Left lung (tissue), 10 donors: ENCODE results near the gene INHA. TPM values are rescaled to one million over a fixed set of nuclear protein-coding genes. Genes with fewer than 3 reads are reported as not detected.

Experiments
- ATAC-seq: fragments of 200-7000 bp; cut with Tn5 transposase; one replicate; pipeline ENCODE4 v1.9.1; 2020; ENCODE audit warnings: moderate library complexity
- DNase-seq, 4 donors: peaks; one replicate each; pipeline ENCODE4 v3.0.0-alpha.2; 2013 to 2020
- H3K27ac ChIP-seq, 2 donors: fragments of 200-600 bp; sonication (generic) in 1 of 2; one replicate each; pipeline versions ENCODE4 v1.5.0 to v1.8.0; 2020 to 2021
- H3K27me3 ChIP-seq, 2 donors: fragments of 200-600 bp; sonication (generic) in 1 of 2; one replicate each; pipeline versions ENCODE4 v1.5.0 to v1.8.0; 2020 to 2021
- H3K36me3 ChIP-seq, 2 donors: fragments of 200-600 bp; sonication (generic) in 1 of 2; one replicate each; pipeline versions ENCODE4 v1.5.0 to v1.8.0; 2020 to 2021
- H3K4me1 ChIP-seq, 2 donors: fragments of 200-600 bp; one replicate each; pipeline ENCODE4 v1.8.0; 2021
- H3K4me3 ChIP-seq, 2 donors: fragments of 200-600 bp; sonication (generic) in 1 of 2; one replicate each; pipeline versions ENCODE4 v1.5.0 to v1.8.0; 2020 to 2021; ENCODE audit warnings: mild to moderate bottlenecking in 1 of 2
- H3K9me3 ChIP-seq, 2 donors: fragments of 200-600 bp; sonication (generic) in 1 of 2; one replicate each; pipeline versions ENCODE4 v1.5.0 to v1.8.0; 2020 to 2021
- intact Hi-C, 2 donors: fragments of 100-400 bp; cut with DNase I; formaldehyde crosslinking; loops; one replicate each; pipeline versions ENCODE4 v1.11.2 to v1.14.2; 2022
- polyA plus RNA-seq, 6 donors: library from polyadenylated mRNA; unstranded; fragments of 120-200 nt; gene quantifications; one replicate each; pipeline ENCODE4 v1.2.1, GENCODE V29; 2013; ENCODE audit not compliant: insufficient read length in 6 of 6
- total RNA-seq, 2 donors: library from RNA; stranded (reverse); fragmentation: NEBNext Ultra II Directional; extraction: Animal tissue kit (Norgen Biotek cat#: 25700); gene quantifications; one replicate each; pipeline ENCODE4 v1.2.1, GENCODE V29; 2021
- TF ChIP-seq, protein P1 (sequence below), 2 donors: fragments of 200-600 bp; sonication (generic) in 1 of 2; IDR thresholded peaks; one replicate each; pipeline versions ENCODE4 v1.5.0 to v1.8.0; 2021; ENCODE audit warnings: antibody characterized with exemption in 2 of 2
- donor health status: DM: no; HTN: yes; CAD: no.
- donor health status: DM: no; HTN: no; CAD: no.

The INHA gene
- total and polyA plus RNA-seq, 8 donors, result 0.37 to 1.9 (median 1.0) TPM

DNA sequence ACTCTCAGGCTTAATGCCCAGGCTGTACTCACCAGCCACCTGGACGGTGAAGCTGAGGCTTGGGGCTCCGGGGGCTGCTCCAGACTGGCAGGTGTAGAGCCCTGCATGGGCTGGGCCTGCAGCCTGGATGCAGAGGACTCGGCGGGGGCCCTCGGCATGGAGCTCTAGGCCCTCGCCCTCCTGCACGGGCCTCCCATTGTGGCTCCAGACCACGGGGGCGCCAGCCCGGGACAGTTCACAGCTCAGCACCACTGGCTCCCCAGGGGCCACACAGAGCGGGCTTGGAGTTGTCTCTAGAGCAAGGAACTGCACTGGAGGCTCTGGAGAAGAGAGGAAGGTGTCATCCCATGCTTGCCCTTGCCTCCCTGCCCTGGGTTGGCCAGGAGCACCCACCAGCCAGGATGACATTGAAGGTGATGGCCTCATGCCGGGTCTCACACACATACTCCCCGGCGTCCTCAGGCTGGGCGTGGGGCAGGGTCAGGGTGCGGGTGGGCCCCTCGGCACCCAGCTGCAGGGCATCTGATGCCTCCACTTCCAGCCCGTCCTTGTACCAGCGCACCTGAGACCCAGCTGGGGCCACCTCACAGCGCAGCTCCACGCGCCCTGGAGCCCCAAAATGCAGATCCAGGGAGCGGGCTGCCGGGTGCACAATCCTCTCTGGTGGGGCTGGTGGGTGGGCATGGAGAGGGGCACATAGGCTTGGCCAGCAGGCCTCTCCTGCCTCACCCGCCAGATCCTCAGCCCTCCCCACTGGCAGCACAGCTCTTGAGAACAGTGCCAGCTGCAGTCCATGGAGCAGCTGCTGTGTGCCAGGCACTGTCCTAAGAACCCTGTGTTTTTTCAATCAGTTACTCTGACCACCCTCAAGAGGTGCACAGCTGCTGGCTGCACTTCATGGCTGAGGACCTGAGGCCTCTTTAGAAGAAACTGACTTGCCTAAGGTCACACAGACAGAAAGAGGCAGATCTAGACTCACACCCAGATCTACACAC, 14.0 kb upstream of the INHA start:
- Histone ChIP-seq H3K27me3 (peaks cover 4 to 15% of the 10 kb centered on the region in 2 donors), H3K4me1 (peaks cover 2 to 4% of the 10 kb centered on the region in 2 donors), H3K27ac (no peak overlapping the region), H3K4me3 (no peak overlapping the region), H3K9me3 (no peaks in the 10 kb centered on the region), H3K36me3 (no peaks in the 10 kb centered on the region)
- TF ChIP-seq, protein P1, sequence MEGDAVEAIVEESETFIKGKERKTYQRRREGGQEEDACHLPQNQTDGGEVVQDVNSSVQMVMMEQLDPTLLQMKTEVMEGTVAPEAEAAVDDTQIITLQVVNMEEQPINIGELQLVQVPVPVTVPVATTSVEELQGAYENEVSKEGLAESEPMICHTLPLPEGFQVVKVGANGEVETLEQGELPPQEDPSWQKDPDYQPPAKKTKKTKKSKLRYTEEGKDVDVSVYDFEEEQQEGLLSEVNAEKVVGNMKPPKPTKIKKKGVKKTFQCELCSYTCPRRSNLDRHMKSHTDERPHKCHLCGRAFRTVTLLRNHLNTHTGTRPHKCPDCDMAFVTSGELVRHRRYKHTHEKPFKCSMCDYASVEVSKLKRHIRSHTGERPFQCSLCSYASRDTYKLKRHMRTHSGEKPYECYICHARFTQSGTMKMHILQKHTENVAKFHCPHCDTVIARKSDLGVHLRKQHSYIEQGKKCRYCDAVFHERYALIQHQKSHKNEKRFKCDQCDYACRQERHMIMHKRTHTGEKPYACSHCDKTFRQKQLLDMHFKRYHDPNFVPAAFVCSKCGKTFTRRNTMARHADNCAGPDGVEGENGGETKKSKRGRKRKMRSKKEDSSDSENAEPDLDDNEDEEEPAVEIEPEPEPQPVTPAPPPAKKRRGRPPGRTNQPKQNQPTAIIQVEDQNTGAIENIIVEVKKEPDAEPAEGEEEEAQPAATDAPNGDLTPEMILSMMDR (IDR thresholded peaks at IDR 0.05), result no peak
- no peak for ATAC-seq
- intact Hi-C loops, result no loop called here
- peak in 1 of 4 donors; percentile 72 for DNase-seq

DNA sequence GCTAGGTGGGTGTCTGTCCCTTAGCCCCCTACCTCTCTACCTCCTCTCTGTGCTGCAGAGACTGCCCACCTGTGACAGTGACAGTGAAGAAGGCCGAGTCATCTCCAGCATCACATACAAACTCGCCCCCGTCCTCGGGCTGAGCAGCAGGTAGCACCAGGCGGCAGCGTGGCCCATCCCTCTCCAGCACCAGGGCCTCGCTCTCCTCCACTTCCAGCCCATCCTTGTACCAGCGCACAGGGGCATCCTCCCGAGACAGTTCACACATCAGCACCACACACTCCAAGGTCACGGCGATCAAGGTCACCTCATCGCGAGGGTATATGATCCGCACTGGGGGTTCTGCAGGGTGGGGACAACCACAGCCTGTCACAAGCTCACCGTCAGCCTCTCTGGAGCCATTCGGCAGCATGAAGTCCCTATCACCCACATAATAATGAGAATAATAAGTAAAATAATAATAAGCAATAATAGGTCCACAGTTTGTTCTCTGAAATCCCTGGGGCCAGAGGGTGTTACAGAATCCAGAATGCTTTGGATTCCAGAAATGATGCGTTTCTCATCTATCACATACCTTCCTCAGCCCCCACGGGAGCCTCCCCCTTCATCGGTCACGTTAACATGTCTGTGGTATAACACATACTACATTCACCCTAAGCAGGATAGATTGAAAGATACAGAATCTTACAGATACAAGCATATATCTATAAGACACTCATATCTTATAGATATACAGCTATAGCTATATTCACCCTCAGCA, 12.8 kb upstream of the INHA start:
- H3K27ac ChIP-seq, result no peak overlapping the region
- TF ChIP-seq, protein P1 (IDR thresholded peaks at IDR 0.05), result no peak
- intact Hi-C loops, result no loop called here
- no peaks in the 10 kb centered on the region for H3K36me3 ChIP-seq
- H3K4me3 ChIP-seq, result no peak overlapping the region
- DNase-seq, result peak in 1 of 4 donors; percentile 54
- H3K27me3 ChIP-seq, result peaks cover 0 to 3% of the 10 kb centered on the region in 2 donors
- H3K4me1 ChIP-seq, result no peaks in the 10 kb centered on the region
- no peaks in the 10 kb centered on the region for H3K9me3 ChIP-seq
- no peak for ATAC-seq

DNA sequence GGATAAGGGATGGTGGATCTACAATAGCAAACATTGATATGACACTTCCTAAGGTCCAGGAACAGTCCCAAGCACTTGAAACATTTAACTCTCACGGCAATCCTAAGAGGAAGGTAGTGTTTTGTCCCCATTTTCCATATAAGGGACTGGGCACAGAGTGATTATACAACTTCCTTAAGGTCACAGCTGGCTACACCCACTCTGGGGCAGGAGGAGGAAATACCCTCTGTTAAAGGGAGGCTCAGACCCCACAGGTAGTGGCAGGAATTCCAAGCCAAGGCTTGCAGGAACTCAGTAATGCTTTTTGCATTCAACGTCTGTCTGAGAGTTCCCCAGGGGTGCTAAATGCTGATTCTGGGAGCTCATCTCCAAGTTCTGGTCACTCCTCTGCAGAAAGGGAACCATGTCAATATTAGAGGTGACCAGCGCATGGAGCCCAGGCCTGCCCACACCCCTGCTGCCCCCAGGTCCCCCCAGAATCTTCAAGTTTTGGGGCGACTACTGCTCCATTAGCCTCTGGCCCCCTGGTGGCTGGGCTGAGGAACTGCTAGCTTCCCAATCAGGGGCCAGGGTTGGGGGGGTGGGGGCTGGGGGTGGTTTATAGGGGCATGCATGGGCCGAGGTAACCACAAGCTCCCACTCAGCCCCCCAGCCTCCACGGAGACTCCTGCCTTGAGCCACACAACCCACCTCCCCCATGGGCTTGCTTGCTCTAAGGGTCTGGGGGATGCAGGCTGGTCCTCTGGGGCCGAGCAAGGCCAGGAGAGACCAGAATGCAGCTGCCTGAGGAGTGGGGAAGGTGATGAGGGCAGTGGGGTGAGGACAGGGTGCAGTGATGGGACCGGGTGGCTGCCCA, 11.8 kb upstream of the INHA start:
- H3K4me3 ChIP-seq, result no peak overlapping the region
- no peaks in the 10 kb centered on the region for H3K36me3 ChIP-seq
- DNase-seq (no peak), ATAC-seq (peak; percentile 39)
- H3K27me3 ChIP-seq, result no peaks in the 10 kb centered on the region
- intact Hi-C loops, result no loop called here
- no peaks in the 10 kb centered on the region for H3K9me3 ChIP-seq
- H3K27ac ChIP-seq, result no peak overlapping the region
- no peaks in the 10 kb centered on the region for H3K4me1 ChIP-seq
- TF ChIP-seq, protein P1 (IDR thresholded peaks at IDR 0.05), result peak; percentile 79 to 81

DNA sequence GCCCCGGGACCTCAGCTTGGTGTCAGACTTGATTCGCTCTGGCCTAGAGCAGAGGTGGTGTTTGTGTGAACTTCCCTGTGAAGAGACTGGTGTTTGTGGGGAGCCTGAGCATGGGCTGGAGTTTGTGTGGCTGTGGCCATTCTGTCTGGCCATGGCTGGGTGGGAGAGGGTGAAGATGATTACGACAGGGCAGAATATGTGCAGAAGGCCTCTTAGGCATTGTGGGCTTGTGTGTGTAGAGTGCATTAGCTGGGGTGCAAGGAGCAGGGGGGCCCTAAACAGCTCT, 11.3 kb upstream of the INHA start:
- Histone ChIP-seq H3K9me3 (no peaks in the 10 kb centered on the region), H3K27me3 (no peaks in the 10 kb centered on the region), H3K4me1 (no peaks in the 10 kb centered on the region), H3K36me3 (no peaks in the 10 kb centered on the region), H3K27ac (no peak overlapping the region), H3K4me3 (no peak overlapping the region)
- TF ChIP-seq, protein P1 (IDR thresholded peaks at IDR 0.05), result no peak
- no peak for DNase-seq
- intact Hi-C loops, result no loop called here
- no peak for ATAC-seq
